Endodermal cell (in vitro differentiated cells): Measurements from ENCODE around the gene ACTBL2. TPM values are rescaled to one million over a fixed set of nuclear protein-coding genes. Genes with fewer than 3 reads are reported as not detected.

Experiments
- DNase-seq: peaks from one replicate; pipeline ENCODE4 v3.0.0-alpha.2; 2017
- H3K27ac ChIP-seq: 2 replicates; pipeline ENCODE4 v1.5.1; 2013; ENCODE audit warnings: mild to moderate bottlenecking, low read depth, low read length, moderate library complexity
- H3K27me3 ChIP-seq: 2 replicates; pipeline ENCODE4 v1.6.1; 2013; ENCODE audit warnings: mild to moderate bottlenecking, low read length, moderate library complexity; ENCODE audit not compliant: insufficient read depth, control insufficient read depth, poor library complexity, severe bottlenecking
- H3K36me3 ChIP-seq: 2 replicates; pipeline ENCODE4 v1.7.0; 2013; ENCODE audit warnings: mild to moderate bottlenecking, low read length, moderate library complexity; ENCODE audit not compliant: control insufficient read depth, insufficient read depth
- H3K4me1 ChIP-seq: one replicate; pipeline ENCODE4 v1.7.0; 2013; ENCODE audit warnings: low read length; ENCODE audit not compliant: control insufficient read depth, insufficient read depth
- H3K4me3 ChIP-seq: 2 replicates; pipeline ENCODE4 v1.5.1; 2013; ENCODE audit warnings: mild to moderate bottlenecking, low read length, moderate library complexity
- H3K9ac ChIP-seq: 2 replicates; pipeline ENCODE4 v1.6.1; 2013; ENCODE audit warnings: mild to moderate bottlenecking, low read length, moderate library complexity; ENCODE audit not compliant: poor library complexity, severe bottlenecking; ENCODE audit errors: extremely low read depth
- H3K9me3 ChIP-seq: 2 replicates; pipeline ENCODE4 v1.6.1; 2013; ENCODE audit warnings: mild to moderate bottlenecking, low read length, moderate library complexity; ENCODE audit not compliant: control insufficient read depth
- H3K27ac Mint-ChIP-seq: 2 replicates; pipeline ENCODE4 v1.8.0; 2020; ENCODE audit warnings: mixed read lengths
- H3K27me3 Mint-ChIP-seq: 2 replicates; pipeline ENCODE4 v1.8.0; 2021; ENCODE audit warnings: mild to moderate bottlenecking, mixed read lengths; ENCODE audit not compliant: insufficient read depth
- H3K36me3 Mint-ChIP-seq: 2 replicates; pipeline ENCODE4 v1.8.0; 2020; ENCODE audit warnings: low read depth, mixed read lengths
- H3K4me1 Mint-ChIP-seq: 2 replicates; pipeline ENCODE4 v1.8.0; 2020; ENCODE audit warnings: mixed read lengths
- H3K4me3 Mint-ChIP-seq: 2 replicates; pipeline ENCODE4 v1.8.0; 2020; ENCODE audit warnings: mild to moderate bottlenecking, moderate library complexity, mixed read lengths
- H3K9me3 Mint-ChIP-seq: 2 replicates; pipeline ENCODE4 v1.8.0; 2020; ENCODE audit warnings: mild to moderate bottlenecking, mixed read lengths
- WGBS, 2 experiments: methylation state at CpG; one replicate each; pipeline versions ENCODE4 v1.1.5 to v1.1.7; 2013; ENCODE audit warnings: missing lambda C conversion rate in 2 of 2, mixed read lengths in 1 of 2; ENCODE audit not compliant: insufficient coverage in 1 of 2, insufficient read length in 1 of 2; 5-methylcytosine and 5-hydroxymethylcytosine counted together
- total RNA-seq, 2 donors: library from RNA; stranded (reverse); fragmentation: NEBNext Ultra II Directional in 1 of 2; extraction: Animal tissue kit (Norgen Biotek cat#: 25700) in 1 of 2; gene quantifications; 2 replicates in 1 of 2; 3 replicates in 1 of 2; pipeline ENCODE4 v1.2.1, GENCODE V29; 2021
- TF ChIP-seq, protein P1 (sequence below): fragments of 200-600 bp; sonication (generic); conservative IDR thresholded peaks from 2 replicates; pipeline ENCODE4 v1.5.0; 2021; ENCODE audit warnings: antibody characterized with exemption, mild to moderate bottlenecking

Gene ACTBL2
- total RNA-seq, 2 donors from 2014 or later, result not detected

DNA sequence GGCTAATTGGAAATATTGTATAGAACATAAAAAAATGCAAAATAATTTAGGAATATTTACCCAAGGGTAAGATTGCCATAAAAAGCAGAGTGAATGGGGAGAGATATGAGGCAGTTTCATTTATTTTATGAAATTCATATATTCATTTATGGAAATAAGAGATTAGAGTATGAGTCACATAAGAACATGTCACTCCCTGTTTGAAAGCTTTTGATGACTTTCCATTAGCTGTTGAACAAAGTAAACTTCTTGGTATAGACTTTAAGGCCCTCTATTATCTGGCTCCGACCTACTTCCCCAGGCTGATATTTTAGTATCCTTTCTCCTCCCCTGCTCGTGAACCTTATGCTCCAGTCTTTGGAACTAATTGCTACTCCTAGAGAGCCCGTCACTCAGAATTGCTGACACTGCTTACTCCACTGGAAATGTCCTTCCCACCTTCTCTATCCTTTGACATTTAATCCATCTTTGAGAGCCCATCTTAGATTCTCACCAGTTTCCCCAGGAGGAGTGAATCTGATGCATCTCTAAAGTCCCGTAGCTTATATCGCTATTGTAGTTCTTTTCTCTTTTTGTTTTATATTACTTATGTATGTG, 8.9 kb upstream of the ACTBL2 start:
- H3K9me3 Mint-ChIP-seq, result no peaks in the 10 kb centered on the region
- no peak overlapping the region for H3K27ac Mint-ChIP-seq
- H3K9ac ChIP-seq, result no peak overlapping the region
- no peaks in the 10 kb centered on the region for H3K9me3 ChIP-seq
- H3K36me3 ChIP-seq, result no peaks in the 10 kb centered on the region
- H3K27ac ChIP-seq, result no peak overlapping the region
- H3K27me3 ChIP-seq, result no peaks in the 10 kb centered on the region
- H3K4me1 Mint-ChIP-seq, result peaks cover 5% of the 10 kb centered on the region
- no peaks in the 10 kb centered on the region for H3K27me3 Mint-ChIP-seq
- DNase-seq, result no peak
- H3K4me3 ChIP-seq, result no peak overlapping the region
- peaks cover 7% of the 10 kb centered on the region for H3K4me1 ChIP-seq
- no peaks in the 10 kb centered on the region for H3K36me3 Mint-ChIP-seq
- WGBS, 2 experiments, result 95 to 100% methylated on average over 3 to 4 of the region's 5 CpGs
- no peak overlapping the region for H3K4me3 Mint-ChIP-seq
- TF ChIP-seq, protein P1, sequence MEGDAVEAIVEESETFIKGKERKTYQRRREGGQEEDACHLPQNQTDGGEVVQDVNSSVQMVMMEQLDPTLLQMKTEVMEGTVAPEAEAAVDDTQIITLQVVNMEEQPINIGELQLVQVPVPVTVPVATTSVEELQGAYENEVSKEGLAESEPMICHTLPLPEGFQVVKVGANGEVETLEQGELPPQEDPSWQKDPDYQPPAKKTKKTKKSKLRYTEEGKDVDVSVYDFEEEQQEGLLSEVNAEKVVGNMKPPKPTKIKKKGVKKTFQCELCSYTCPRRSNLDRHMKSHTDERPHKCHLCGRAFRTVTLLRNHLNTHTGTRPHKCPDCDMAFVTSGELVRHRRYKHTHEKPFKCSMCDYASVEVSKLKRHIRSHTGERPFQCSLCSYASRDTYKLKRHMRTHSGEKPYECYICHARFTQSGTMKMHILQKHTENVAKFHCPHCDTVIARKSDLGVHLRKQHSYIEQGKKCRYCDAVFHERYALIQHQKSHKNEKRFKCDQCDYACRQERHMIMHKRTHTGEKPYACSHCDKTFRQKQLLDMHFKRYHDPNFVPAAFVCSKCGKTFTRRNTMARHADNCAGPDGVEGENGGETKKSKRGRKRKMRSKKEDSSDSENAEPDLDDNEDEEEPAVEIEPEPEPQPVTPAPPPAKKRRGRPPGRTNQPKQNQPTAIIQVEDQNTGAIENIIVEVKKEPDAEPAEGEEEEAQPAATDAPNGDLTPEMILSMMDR, result no peak

DNA sequence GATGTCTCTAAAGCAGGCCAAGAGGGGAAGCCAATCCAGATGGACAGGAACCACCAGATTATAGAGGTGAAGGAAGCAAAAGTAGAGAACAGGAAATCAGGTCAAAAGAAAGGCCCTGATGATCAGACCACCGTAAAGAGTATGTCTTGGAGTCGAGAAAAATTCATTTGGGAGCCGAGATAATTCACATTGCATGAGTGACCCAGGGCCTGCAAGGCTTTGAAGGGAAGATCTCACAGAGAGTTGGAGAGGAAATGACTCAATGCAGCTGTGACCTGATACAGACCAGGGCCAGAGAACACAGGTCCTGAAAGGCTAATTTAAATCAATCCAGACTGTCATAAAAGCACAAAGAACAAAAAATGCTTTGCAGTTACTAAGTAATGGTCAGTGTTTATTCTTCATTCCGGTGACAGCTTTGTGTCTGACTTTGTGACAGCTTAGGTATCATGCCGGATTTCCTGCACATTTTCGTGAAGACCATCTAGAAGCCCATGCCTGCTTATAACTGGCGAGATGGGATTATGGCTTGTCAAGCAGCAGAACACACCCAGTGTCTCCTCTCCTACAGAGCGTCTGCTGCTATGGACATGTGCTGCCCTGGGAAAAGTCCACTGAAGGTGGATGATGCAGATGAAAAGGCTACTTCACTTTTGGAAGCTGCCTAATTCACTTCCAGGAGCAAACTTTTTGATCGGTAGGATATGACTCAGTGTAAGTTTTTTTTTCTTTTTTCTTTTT, 5.8 kb upstream of the ACTBL2 start:
- no peak overlapping the region for H3K9ac ChIP-seq
- Mint-ChIP-seq H3K9me3 (no peaks in the 10 kb centered on the region), H3K4me1 (no peaks in the 10 kb centered on the region), H3K36me3 (no peaks in the 10 kb centered on the region), H3K27me3 (no peaks in the 10 kb centered on the region), H3K27ac (no peak overlapping the region), H3K4me3 (no peak overlapping the region)
- TF ChIP-seq, protein P1, result no peak
- H3K4me3 ChIP-seq, result no peak overlapping the region
- H3K4me1 ChIP-seq, result no peaks in the 10 kb centered on the region
- 88 to 93% methylated on average over 8 to 9 of the region's 9 CpGs for WGBS, 2 experiments
- no peaks in the 10 kb centered on the region for H3K27me3 ChIP-seq
- no peak overlapping the region for H3K27ac ChIP-seq
- no peak for DNase-seq
- H3K9me3 ChIP-seq, result no peaks in the 10 kb centered on the region
- no peaks in the 10 kb centered on the region for H3K36me3 ChIP-seq

DNA sequence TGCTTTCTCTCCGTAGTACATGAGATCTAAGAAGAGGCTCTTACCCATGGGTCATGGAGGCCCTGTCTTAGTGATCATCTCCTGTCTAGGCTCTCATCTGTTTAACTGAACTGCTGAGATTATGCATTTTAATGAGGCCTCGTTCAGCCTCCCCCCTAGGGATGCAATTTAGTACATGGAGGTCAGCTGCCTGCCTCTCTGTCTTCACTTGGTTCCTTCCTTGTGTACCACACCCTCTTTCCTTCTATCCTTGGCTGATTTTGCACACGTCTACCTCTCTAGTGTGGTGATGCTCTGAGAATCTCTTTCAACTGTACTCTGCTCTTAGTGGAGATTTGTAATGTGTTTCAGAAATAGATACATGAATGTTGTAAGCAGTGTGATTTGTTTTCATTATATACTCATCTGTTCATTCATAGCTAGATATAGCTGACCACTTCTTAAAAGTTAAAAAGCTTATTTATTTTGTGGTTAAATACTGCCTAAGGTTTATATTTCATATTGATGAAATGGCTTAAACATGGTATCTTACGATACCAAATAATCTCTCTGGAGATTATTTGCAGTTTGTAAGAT, 3.5 kb upstream of the ACTBL2 start:
- Mint-ChIP-seq H3K27me3 (no peaks in the 10 kb centered on the region), H3K27ac (no peak overlapping the region), H3K4me1 (no peaks in the 10 kb centered on the region), H3K4me3 (no peak overlapping the region), H3K9me3 (no peaks in the 10 kb centered on the region), H3K36me3 (no peaks in the 10 kb centered on the region)
- WGBS, 2 experiments, result 89 to 92% methylated on average over 2 to 4 of the region's 4 CpGs
- TF ChIP-seq, protein P1, result no peak
- no peaks in the 10 kb centered on the region for H3K27me3 ChIP-seq
- no peak for DNase-seq
- no peak overlapping the region for H3K4me3 ChIP-seq
- no peak overlapping the region for H3K9ac ChIP-seq
- no peaks in the 10 kb centered on the region for H3K9me3 ChIP-seq
- no peak overlapping the region for H3K27ac ChIP-seq
- H3K36me3 ChIP-seq, result no peaks in the 10 kb centered on the region
- H3K4me1 ChIP-seq, result no peaks in the 10 kb centered on the region
